Measurements from ENCODE around the gene ABCG4.

Gene ABCG4

GRCh38 chr11:119111361-119111925 lies 37.4 kb upstream of the ABCG4 start:
- peaks cover 32% of the 10 kb centered on the region for H3K36me3 ChIP-seq (ENCODE audit: insufficient read depth, insufficient read length, low read length)
- H3K27me3 ChIP-seq (ENCODE audit: insufficient read depth, insufficient read length), result peaks cover 17% of the 10 kb centered on the region
- DNase-seq (ENCODE audit: low read depth, low spot score), result no peak
- no peak overlapping the region for H3K9ac ChIP-seq (ENCODE audit: insufficient read length, low read depth)
- TF ChIP-seq ZNF274 (IDR thresholded peaks at IDR 0.05; ENCODE audit: low read depth, low read length), result no peak
- TF ChIP-seq YY1 (IDR thresholded peaks at IDR 0.05; ENCODE audit: insufficient read depth, insufficient read length), result no peak
- TF ChIP-seq SUZ12 (IDR thresholded peaks at IDR 0.05; ENCODE audit: extremely low read depth, insufficient read depth, insufficient read length), result no peak
- no peak overlapping the region for H3K4me3 ChIP-seq (ENCODE audit: insufficient read length, low read depth)
- peaks cover 5% of the 10 kb centered on the region for H3K4me1 ChIP-seq (ENCODE audit: insufficient read depth, insufficient read length)
- H3K9me3 ChIP-seq (ENCODE audit: insufficient read depth, low read length), result no peaks in the 10 kb centered on the region

GRCh38 chr11:119112314-119113020 lies 36.4 kb upstream of the ABCG4 start:
- Histone ChIP-seq H3K9ac (ENCODE audit: insufficient read length, low read depth) (no peak overlapping the region), H3K36me3 (ENCODE audit: insufficient read depth, insufficient read length, low read length) (peaks cover 32% of the 10 kb centered on the region)
- TF ChIP-seq YY1 (IDR thresholded peaks at IDR 0.05; ENCODE audit: insufficient read depth, insufficient read length) (no peak), ZNF274 (IDR thresholded peaks at IDR 0.05; ENCODE audit: low read depth, low read length) (no peak), SUZ12 (IDR thresholded peaks at IDR 0.05; ENCODE audit: extremely low read depth, insufficient read depth, insufficient read length) (no peak)

GRCh38 chr11:119113716-119114115 lies 35.1 kb upstream of the ABCG4 start:
- Histone ChIP-seq H3K4me1 (ENCODE audit: insufficient read depth, insufficient read length) (no peaks in the 10 kb centered on the region), H3K9ac (ENCODE audit: insufficient read length, low read depth) (no peak overlapping the region), H3K36me3 (ENCODE audit: insufficient read depth, insufficient read length, low read length) (peaks cover 32% of the 10 kb centered on the region), H3K4me3 (ENCODE audit: insufficient read length, low read depth) (no peak overlapping the region), H3K27me3 (ENCODE audit: insufficient read depth, insufficient read length) (peaks cover 4% of the 10 kb centered on the region), H3K9me3 (ENCODE audit: insufficient read depth, low read length) (no peaks in the 10 kb centered on the region)
- TF ChIP-seq ZNF274 (IDR thresholded peaks at IDR 0.05; ENCODE audit: low read depth, low read length) (no peak), SUZ12 (IDR thresholded peaks at IDR 0.05; ENCODE audit: extremely low read depth, insufficient read depth, insufficient read length) (no peak)
- DNase-seq (ENCODE audit: low read depth, low spot score), result no peak

More at GRCh38 chr11:119112314-119113020, 36.4 kb upstream of the ABCG4 start:
- Histone ChIP-seq H3K4me1 (ENCODE audit: insufficient read depth, insufficient read length) (peaks cover 5% of the 10 kb centered on the region), H3K27me3 (ENCODE audit: insufficient read depth, insufficient read length) (peaks cover 17% of the 10 kb centered on the region), H3K9me3 (ENCODE audit: insufficient read depth, low read length) (no peaks in the 10 kb centered on the region), H3K4me3 (ENCODE audit: insufficient read length, low read depth) (no peak overlapping the region)
- no peak for DNase-seq (ENCODE audit: low read depth, low spot score)

- Histone ChIP-seq H3K4me1 (ENCODE audit: insufficient read depth, insufficient read length) (no peaks in the 10 kb centered on the region), H3K9ac (ENCODE audit: insufficient read length, low read depth) (no peak overlapping the region), H3K9me3 (ENCODE audit: insufficient read depth, low read length) (no peaks in the 10 kb centered on the region), H3K36me3 (ENCODE audit: insufficient read depth, insufficient read length, low read length) (peaks cover 32% of the 10 kb centered on the region), H3K4me3 (ENCODE audit: insufficient read length, low read depth) (no peak overlapping the region), H3K27me3 (ENCODE audit: insufficient read depth, insufficient read length) (no peaks in the 10 kb centered on the region)
- no peak for DNase-seq (ENCODE audit: low read depth, low spot score)
- no peak for TF ChIP-seq YY1 (IDR thresholded peaks at IDR 0.05; ENCODE audit: insufficient read depth, insufficient read length)
- TF ChIP-seq ZNF274 (IDR thresholded peaks at IDR 0.05; ENCODE audit: low read depth, low read length), result no peak
- TF ChIP-seq SUZ12 (IDR thresholded peaks at IDR 0.05; ENCODE audit: extremely low read depth, insufficient read depth, insufficient read length), result no peak
These were observed 34.5 kb upstream of the ABCG4 start for GRCh38 chr11:119114351-119114750.

- Histone ChIP-seq H3K36me3 (ENCODE audit: insufficient read depth, insufficient read length, low read length) (peaks cover 29% of the 10 kb centered on the region), H3K4me1 (ENCODE audit: insufficient read depth, insufficient read length) (no peaks in the 10 kb centered on the region), H3K27me3 (ENCODE audit: insufficient read depth, insufficient read length) (no peaks in the 10 kb centered on the region), H3K9ac (ENCODE audit: insufficient read length, low read depth) (no peak overlapping the region), H3K4me3 (ENCODE audit: insufficient read length, low read depth) (no peak overlapping the region), H3K9me3 (ENCODE audit: insufficient read depth, low read length) (no peaks in the 10 kb centered on the region)
- DNase-seq (ENCODE audit: low read depth, low spot score), result no peak
- TF ChIP-seq YY1 (IDR thresholded peaks at IDR 0.05; ENCODE audit: insufficient read depth, insufficient read length) (no peak), SUZ12 (IDR thresholded peaks at IDR 0.05; ENCODE audit: extremely low read depth, insufficient read depth, insufficient read length) (no peak), ZNF274 (IDR thresholded peaks at IDR 0.05; ENCODE audit: low read depth, low read length) (no peak)
These were observed 33.2 kb upstream of the ABCG4 start for GRCh38 chr11:119115484-119116234.

GRCh38 chr11:119116235-119116594 lies 32.6 kb upstream of the ABCG4 start:
- Histone ChIP-seq H3K36me3 (ENCODE audit: insufficient read depth, insufficient read length, low read length) (peaks cover 24% of the 10 kb centered on the region), H3K9me3 (ENCODE audit: insufficient read depth, low read length) (no peaks in the 10 kb centered on the region), H3K9ac (ENCODE audit: insufficient read length, low read depth) (no peak overlapping the region), H3K4me1 (ENCODE audit: insufficient read depth, insufficient read length) (no peaks in the 10 kb centered on the region), H3K27me3 (ENCODE audit: insufficient read depth, insufficient read length) (no peaks in the 10 kb centered on the region), H3K4me3 (ENCODE audit: insufficient read length, low read depth) (no peak overlapping the region)
- TF ChIP-seq SUZ12 (IDR thresholded peaks at IDR 0.05; ENCODE audit: extremely low read depth, insufficient read depth, insufficient read length) (no peak), ZNF274 (IDR thresholded peaks at IDR 0.05; ENCODE audit: low read depth, low read length) (no peak), YY1 (IDR thresholded peaks at IDR 0.05; ENCODE audit: insufficient read depth, insufficient read length) (no peak)
- DNase-seq (ENCODE audit: low read depth, low spot score), result no peak

GRCh38 chr11:119116601-119117000 lies 32.3 kb upstream of the ABCG4 start:
- Histone ChIP-seq H3K9ac (ENCODE audit: insufficient read length, low read depth) (no peak overlapping the region), H3K9me3 (ENCODE audit: insufficient read depth, low read length) (no peaks in the 10 kb centered on the region), H3K36me3 (ENCODE audit: insufficient read depth, insufficient read length, low read length) (peaks cover 20% of the 10 kb centered on the region), H3K4me3 (ENCODE audit: insufficient read length, low read depth) (no peak overlapping the region), H3K4me1 (ENCODE audit: insufficient read depth, insufficient read length) (no peaks in the 10 kb centered on the region), H3K27me3 (ENCODE audit: insufficient read depth, insufficient read length) (no peaks in the 10 kb centered on the region)
- TF ChIP-seq YY1 (IDR thresholded peaks at IDR 0.05; ENCODE audit: insufficient read depth, insufficient read length) (no peak), ZNF274 (IDR thresholded peaks at IDR 0.05; ENCODE audit: low read depth, low read length) (no peak), SUZ12 (IDR thresholded peaks at IDR 0.05; ENCODE audit: extremely low read depth, insufficient read depth, insufficient read length) (no peak)
- DNase-seq (ENCODE audit: low read depth, low spot score), result no peak

Data from NT2/D1 (cell line).